ENCODE measurements around the gene DESI1.
"Not testable (repeated sequence)": the region's sequence is repeated elsewhere in the genome, so short reads cannot be mapped to it uniquely, and the experiment has no call there.

Gene DESI1

DNA sequence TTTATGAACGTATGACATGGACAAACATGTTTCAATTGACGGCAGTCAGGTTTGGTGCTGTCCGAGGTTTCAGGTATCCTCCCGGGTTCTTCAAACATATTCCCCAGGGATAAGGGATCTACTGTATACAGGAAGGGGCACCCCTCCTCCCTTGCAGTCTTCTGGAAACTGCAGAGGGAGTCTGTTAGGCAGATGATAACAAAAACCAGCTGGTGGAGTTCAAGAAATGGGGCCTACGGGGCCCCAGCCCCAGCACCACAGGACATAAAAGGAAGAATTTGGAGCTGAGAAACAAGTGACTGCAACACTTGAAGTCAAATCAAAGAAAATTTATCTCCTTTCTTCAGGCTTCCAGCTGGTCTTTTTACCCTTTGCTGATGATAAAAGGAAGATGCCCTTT lies 35.7 kb upstream of the DESI1 start:
- no peaks in the 10 kb centered on the region for H3K4me1 ChIP-seq (ENCODE audit: control insufficient read depth in 1 of 2, insufficient read depth in 2 of 2, low read length in 2 of 2)
- H3K4me3 ChIP-seq (ENCODE audit: low read depth in 1 of 2, low read length in 2 of 2): no peak overlapping the region
- H3K27me3 ChIP-seq (ENCODE audit: low read depth, low read length): no peaks in the 10 kb centered on the region
- no peaks in the 10 kb centered on the region for H3K9me3 ChIP-seq (ENCODE audit: control insufficient read depth in 1 of 2, low read length in 2 of 2)
- peaks cover 71 to 88% of the 10 kb centered on the region in 2 donors for H3K36me3 ChIP-seq (ENCODE audit: control insufficient read depth in 1 of 2, insufficient read depth in 2 of 2, low read length in 2 of 2)
- no peak overlapping the region for H3K27ac ChIP-seq (ENCODE audit: low read length)

- no peaks in the 10 kb centered on the region for H3K4me1 ChIP-seq (ENCODE audit: control insufficient read depth in 1 of 2, insufficient read depth in 2 of 2, low read length in 2 of 2)
- no peak overlapping the region for H3K27ac ChIP-seq (ENCODE audit: low read length)
- H3K9me3 ChIP-seq (ENCODE audit: control insufficient read depth in 1 of 2, low read length in 2 of 2): no peaks in the 10 kb centered on the region
- H3K36me3 ChIP-seq (ENCODE audit: control insufficient read depth in 1 of 2, insufficient read depth in 2 of 2, low read length in 2 of 2): peaks cover 58 to 80% of the 10 kb centered on the region in 2 donors
- no peaks in the 10 kb centered on the region for H3K27me3 ChIP-seq (ENCODE audit: low read depth, low read length)
- H3K4me3 ChIP-seq (ENCODE audit: low read depth in 1 of 2, low read length in 2 of 2): no peak overlapping the region
These were observed 33.5 kb upstream of the DESI1 start for GRCh38 chr22:41654322-41654721.

DNA sequence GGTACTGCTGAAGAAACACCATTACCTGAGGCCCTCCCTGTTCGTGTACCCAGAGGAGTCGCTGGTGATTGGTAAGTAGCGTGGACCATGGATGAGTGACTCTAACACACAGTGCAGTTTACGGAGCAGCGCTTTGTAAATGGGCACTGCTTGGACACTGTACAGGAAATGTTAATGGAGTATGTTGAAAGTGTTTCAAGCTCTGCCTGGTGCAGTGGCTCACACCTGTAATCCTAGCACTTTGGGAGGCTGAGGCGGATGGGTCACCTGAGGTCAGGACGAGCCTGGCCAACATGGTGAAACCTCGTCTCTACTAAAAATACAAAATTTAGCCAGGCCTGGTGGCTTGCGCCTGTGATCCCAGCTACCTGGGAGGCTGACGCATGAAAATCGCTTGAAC lies 30.0 kb upstream of the DESI1 start:
- H3K4me3 ChIP-seq (ENCODE audit: low read depth in 1 of 2, low read length in 2 of 2): no peak overlapping the region
- no peaks in the 10 kb centered on the region for H3K9me3 ChIP-seq (ENCODE audit: control insufficient read depth in 1 of 2, low read length in 2 of 2)
- no peak overlapping the region for H3K27ac ChIP-seq (ENCODE audit: low read length)
- peaks cover 47 to 80% of the 10 kb centered on the region in 2 donors for H3K36me3 ChIP-seq (ENCODE audit: control insufficient read depth in 1 of 2, insufficient read depth in 2 of 2, low read length in 2 of 2)
- no peaks in the 10 kb centered on the region for H3K27me3 ChIP-seq (ENCODE audit: low read depth, low read length)
- no peaks in the 10 kb centered on the region for H3K4me1 ChIP-seq (ENCODE audit: control insufficient read depth in 1 of 2, insufficient read depth in 2 of 2, low read length in 2 of 2)

DNA sequence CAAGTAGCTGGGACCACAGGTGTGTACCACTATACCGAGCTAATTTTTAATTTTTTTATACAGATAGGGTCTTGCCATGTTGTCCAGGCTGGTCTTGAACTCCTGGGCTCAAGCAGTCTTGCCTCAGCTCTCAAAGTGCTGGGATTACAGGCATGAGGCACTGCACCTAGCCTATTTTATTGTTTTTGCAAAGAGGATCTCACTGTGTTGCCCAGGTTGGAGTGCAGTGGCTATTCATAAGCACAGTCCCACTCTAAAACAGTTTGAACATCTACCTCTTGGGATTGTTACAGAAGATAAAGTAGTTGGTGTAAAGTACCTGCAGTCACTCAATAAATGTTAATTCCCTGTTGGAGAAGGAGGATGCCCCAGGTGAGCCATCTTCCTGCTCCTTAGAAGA lies 29.4 kb upstream of the DESI1 start:
- no peak overlapping the region for H3K4me3 ChIP-seq (ENCODE audit: low read depth in 1 of 2, low read length in 2 of 2)
- no peak overlapping the region for H3K27ac ChIP-seq (ENCODE audit: low read length)
- H3K4me1 ChIP-seq (ENCODE audit: control insufficient read depth in 1 of 2, insufficient read depth in 2 of 2, low read length in 2 of 2): no peaks in the 10 kb centered on the region
- H3K36me3 ChIP-seq (ENCODE audit: control insufficient read depth in 1 of 2, insufficient read depth in 2 of 2, low read length in 2 of 2): peaks cover 49 to 83% of the 10 kb centered on the region in 2 donors
- no peaks in the 10 kb centered on the region for H3K27me3 ChIP-seq (ENCODE audit: low read depth, low read length)
- no peaks in the 10 kb centered on the region for H3K9me3 ChIP-seq (ENCODE audit: control insufficient read depth in 1 of 2, low read length in 2 of 2)

DNA sequence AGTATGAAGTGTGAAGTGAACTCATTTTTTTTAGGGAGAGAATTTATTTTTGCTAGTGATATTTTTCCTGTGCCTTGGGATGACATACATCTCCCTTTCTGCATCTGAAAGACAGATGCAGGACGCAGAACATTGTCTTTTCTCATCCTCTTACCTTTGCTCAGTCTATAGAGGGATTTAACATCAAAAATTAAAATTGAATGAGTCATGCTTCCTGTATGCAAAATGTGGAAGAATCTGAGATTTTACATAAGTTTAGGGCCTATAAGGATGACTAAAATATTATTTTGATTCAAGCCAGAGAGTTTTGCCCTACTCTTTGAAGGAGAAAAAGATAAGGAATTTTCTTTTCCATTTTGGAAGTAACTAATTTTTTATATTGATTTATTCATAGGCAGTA lies 27.6 kb upstream of the DESI1 start:
- peaks cover 37 to 73% of the 10 kb centered on the region in 2 donors for H3K36me3 ChIP-seq (ENCODE audit: control insufficient read depth in 1 of 2, insufficient read depth in 2 of 2, low read length in 2 of 2)

DNA sequence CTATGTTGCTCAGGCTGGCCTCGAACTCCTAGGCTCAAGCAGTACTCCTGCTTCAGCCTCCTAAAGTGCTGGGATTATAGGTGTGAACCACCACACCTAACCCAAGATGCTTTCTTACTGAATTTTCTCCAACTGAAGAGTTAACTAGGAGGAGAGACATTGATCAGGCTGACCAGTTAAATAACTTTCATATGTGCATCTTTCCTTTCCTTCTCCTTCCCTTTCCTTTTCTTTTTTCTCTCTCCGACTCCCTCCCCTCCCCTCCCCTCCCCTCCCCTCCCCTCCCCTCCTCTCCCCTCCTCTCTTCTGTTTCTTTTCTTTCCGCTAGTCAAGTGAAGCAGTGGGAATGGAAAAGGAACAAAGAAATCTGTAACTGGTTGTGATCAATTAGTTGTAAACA lies 26.9 kb upstream of the DESI1 start:
- no peak overlapping the region for H3K4me3 ChIP-seq (ENCODE audit: low read depth in 1 of 2, low read length in 2 of 2)
- H3K27ac ChIP-seq (ENCODE audit: low read length): no peak overlapping the region
- H3K4me1 ChIP-seq (ENCODE audit: control insufficient read depth in 1 of 2, insufficient read depth in 2 of 2, low read length in 2 of 2): no peaks in the 10 kb centered on the region
- no peaks in the 10 kb centered on the region for H3K9me3 ChIP-seq (ENCODE audit: control insufficient read depth in 1 of 2, low read length in 2 of 2)
- peaks cover 34 to 71% of the 10 kb centered on the region in 2 donors for H3K36me3 ChIP-seq (ENCODE audit: control insufficient read depth in 1 of 2, insufficient read depth in 2 of 2, low read length in 2 of 2)
- H3K27me3 ChIP-seq (ENCODE audit: low read depth, low read length): no peaks in the 10 kb centered on the region

More for the DNA sequence above, 27.6 kb upstream of the DESI1 start:
- no peaks in the 10 kb centered on the region for H3K4me1 ChIP-seq (ENCODE audit: control insufficient read depth in 1 of 2, insufficient read depth in 2 of 2, low read length in 2 of 2)
- H3K9me3 ChIP-seq (ENCODE audit: control insufficient read depth in 1 of 2, low read length in 2 of 2): no peaks in the 10 kb centered on the region
- H3K27ac ChIP-seq (ENCODE audit: low read length): no peak overlapping the region
- no peak overlapping the region for H3K4me3 ChIP-seq (ENCODE audit: low read depth in 1 of 2, low read length in 2 of 2)
- no peaks in the 10 kb centered on the region for H3K27me3 ChIP-seq (ENCODE audit: low read depth, low read length)

GRCh38 chr22:41642331-41643110 lies 21.7 kb upstream of the DESI1 start:
- Histone ChIP-seq H3K4me1 (ENCODE audit: control insufficient read depth in 1 of 2, insufficient read depth in 2 of 2, low read length in 2 of 2) (no peaks in the 10 kb centered on the region), H3K9me3 (ENCODE audit: control insufficient read depth in 1 of 2, low read length in 2 of 2) (no peaks in the 10 kb centered on the region), H3K36me3 (ENCODE audit: control insufficient read depth in 1 of 2, insufficient read depth in 2 of 2, low read length in 2 of 2) (peaks cover 47 to 77% of the 10 kb centered on the region in 2 donors), H3K27ac (ENCODE audit: low read length) (no peak overlapping the region), H3K4me3 (ENCODE audit: low read depth in 1 of 2, low read length in 2 of 2) (no peak overlapping the region), H3K27me3 (ENCODE audit: low read depth, low read length) (no peaks in the 10 kb centered on the region)

DNA sequence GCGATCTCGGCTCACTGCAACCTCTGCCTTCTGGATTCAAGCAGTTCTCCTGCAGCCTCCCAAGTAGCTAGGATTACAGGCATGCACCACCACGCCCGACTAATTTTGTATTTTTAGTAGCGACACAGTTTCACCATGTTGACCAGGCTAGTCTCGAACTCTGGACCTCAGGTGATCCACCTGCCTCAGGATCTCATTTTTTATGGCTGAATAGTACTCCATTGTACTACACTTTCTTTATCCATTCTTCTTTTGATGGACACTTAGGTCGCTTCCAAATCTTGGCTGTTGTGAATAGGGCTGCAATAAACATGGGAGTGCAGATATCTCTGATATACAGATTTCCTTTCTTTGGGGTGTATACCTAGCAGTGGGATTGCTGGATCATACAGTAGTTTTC lies 21.0 kb upstream of the DESI1 start:
- no peaks in the 10 kb centered on the region for H3K4me1 ChIP-seq (ENCODE audit: control insufficient read depth in 1 of 2, insufficient read depth in 2 of 2, low read length in 2 of 2)
- no peak overlapping the region for H3K4me3 ChIP-seq (ENCODE audit: low read depth in 1 of 2, low read length in 2 of 2)
- no peak overlapping the region for H3K27ac ChIP-seq (ENCODE audit: low read length)
- H3K9me3 ChIP-seq (ENCODE audit: control insufficient read depth in 1 of 2, low read length in 2 of 2): no peaks in the 10 kb centered on the region
- peaks cover 50 to 77% of the 10 kb centered on the region in 2 donors for H3K36me3 ChIP-seq (ENCODE audit: control insufficient read depth in 1 of 2, insufficient read depth in 2 of 2, low read length in 2 of 2)
- no peaks in the 10 kb centered on the region for H3K27me3 ChIP-seq (ENCODE audit: low read depth, low read length)

DNA sequence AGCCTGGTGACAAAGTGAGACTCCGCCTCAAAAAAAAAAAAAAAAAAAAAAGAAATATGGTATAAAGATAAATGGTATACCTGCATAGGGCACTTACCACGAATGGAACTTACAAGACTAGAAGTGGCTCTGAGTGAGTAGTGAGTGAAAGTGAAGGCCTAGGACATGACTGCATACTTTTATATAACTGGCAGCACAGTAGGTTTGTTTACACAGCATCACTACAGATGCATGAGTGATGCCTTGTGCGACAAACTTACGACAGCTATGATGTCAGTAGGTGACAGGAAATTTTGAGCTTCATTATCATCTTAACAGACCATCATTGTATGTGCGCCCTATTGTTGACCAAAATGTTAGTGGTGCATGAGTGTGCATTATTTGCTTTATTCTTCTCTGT lies 17.9 kb upstream of the DESI1 start:
- Histone ChIP-seq H3K4me3 (ENCODE audit: low read depth in 1 of 2, low read length in 2 of 2) (no peak overlapping the region), H3K27ac (ENCODE audit: low read length) (no peak overlapping the region), H3K9me3 (ENCODE audit: control insufficient read depth in 1 of 2, low read length in 2 of 2) (no peaks in the 10 kb centered on the region), H3K27me3 (ENCODE audit: low read depth, low read length) (no peaks in the 10 kb centered on the region), H3K4me1 (ENCODE audit: control insufficient read depth in 1 of 2, insufficient read depth in 2 of 2, low read length in 2 of 2) (no peaks in the 10 kb centered on the region), H3K36me3 (ENCODE audit: control insufficient read depth in 1 of 2, insufficient read depth in 2 of 2, low read length in 2 of 2) (peaks cover 60 to 79% of the 10 kb centered on the region in 2 donors)

DNA sequence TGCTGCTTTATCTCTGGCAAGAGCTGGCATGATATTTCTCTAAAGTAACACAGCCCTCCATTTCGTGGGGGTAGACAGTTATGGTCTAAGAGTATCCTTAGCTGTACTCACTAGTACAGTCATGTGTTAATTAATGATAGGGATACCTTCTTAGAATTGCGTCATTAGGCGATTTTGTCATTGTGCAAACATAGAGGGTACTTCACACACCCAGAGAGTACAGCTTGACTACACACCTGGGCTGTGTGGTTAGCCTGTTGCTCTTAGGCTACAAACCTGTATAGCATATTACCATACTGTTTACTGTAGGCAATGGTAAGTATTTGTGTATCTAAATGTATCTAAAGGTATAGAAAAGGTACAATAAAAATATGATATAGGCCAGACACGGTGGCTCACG lies 17.3 kb upstream of the DESI1 start:
- Histone ChIP-seq H3K4me1 (ENCODE audit: control insufficient read depth in 1 of 2, insufficient read depth in 2 of 2, low read length in 2 of 2) (no peaks in the 10 kb centered on the region), H3K36me3 (ENCODE audit: control insufficient read depth in 1 of 2, insufficient read depth in 2 of 2, low read length in 2 of 2) (peaks cover 60 to 81% of the 10 kb centered on the region in 2 donors), H3K9me3 (ENCODE audit: control insufficient read depth in 1 of 2, low read length in 2 of 2) (no peaks in the 10 kb centered on the region), H3K27me3 (ENCODE audit: low read depth, low read length) (no peaks in the 10 kb centered on the region), H3K27ac (ENCODE audit: low read length) (no peak overlapping the region), H3K4me3 (ENCODE audit: low read depth in 1 of 2, low read length in 2 of 2) (no peak overlapping the region)

GRCh38 chr22:41637623-41638022 lies 16.8 kb upstream of the DESI1 start:
- not testable (repeated sequence) for H3K4me1 ChIP-seq (ENCODE audit: control insufficient read depth in 1 of 2, insufficient read depth in 2 of 2, low read length in 2 of 2); H3K9me3 ChIP-seq (ENCODE audit: control insufficient read depth in 1 of 2, low read length in 2 of 2); H3K4me3 ChIP-seq (ENCODE audit: low read depth in 1 of 2, low read length in 2 of 2); H3K27ac ChIP-seq (ENCODE audit: low read length); H3K27me3 ChIP-seq (ENCODE audit: low read depth, low read length)
- H3K36me3 ChIP-seq (ENCODE audit: control insufficient read depth in 1 of 2, insufficient read depth in 2 of 2, low read length in 2 of 2): peaks cover 56 to 76% of the 10 kb centered on the region in 2 donors

GRCh38 chr22:41636467-41636866 lies 15.6 kb upstream of the DESI1 start:
- H3K9me3 ChIP-seq (ENCODE audit: control insufficient read depth in 1 of 2, low read length in 2 of 2): no peaks in the 10 kb centered on the region
- H3K4me1 ChIP-seq (ENCODE audit: control insufficient read depth in 1 of 2, insufficient read depth in 2 of 2, low read length in 2 of 2): no peaks in the 10 kb centered on the region
- peaks cover 45 to 64% of the 10 kb centered on the region in 2 donors for H3K36me3 ChIP-seq (ENCODE audit: control insufficient read depth in 1 of 2, insufficient read depth in 2 of 2, low read length in 2 of 2)
- H3K27me3 ChIP-seq (ENCODE audit: low read depth, low read length): no peaks in the 10 kb centered on the region
- H3K4me3 ChIP-seq (ENCODE audit: low read depth in 1 of 2, low read length in 2 of 2): no peak overlapping the region
- no peak overlapping the region for H3K27ac ChIP-seq (ENCODE audit: low read length)

Data from muscle layer of duodenum (tissue), 2 donors.